ENCODE results near the gene HFE.

HFE gene

GRCh38 chr6:26140254-26140966 is 53.2 kb downstream of the HFE start:
- no peak for DNase-seq

GRCh38 chr6:26140967-26141294 is 53.7 kb downstream of the HFE start:
- no peak for DNase-seq

- DNase-seq, result no peak
Observed at GRCh38 chr6:26141378-26141904, 54.2 kb downstream of the HFE start.

- DNase-seq, result no peak
Observed at GRCh38 chr6:26142026-26142425, 54.8 kb downstream of the HFE start.
